K562 (cell line): ENCODE data around the gene ERFL. TPM values are rescaled to one million over a fixed set of nuclear protein-coding genes. Genes with fewer than 3 reads are reported as not detected.
A peak's percentile ranks its signal among the peaks of the same experiment; 100 is the strongest.

ENCODE experiments used
- CBFA2T3 ChIP-seq: fragments of 450-650 bp; IDR thresholded peaks from 2 replicates; pipeline ENCODE4 v1.6.1; 2017
- COPS2 ChIP-seq: fragments of 450-650 bp; conservative IDR thresholded peaks from 2 replicates; pipeline ENCODE4 v1.6.1; 2016; ENCODE audit warnings: mild to moderate bottlenecking, moderate library complexity
- GTF2A2 ChIP-seq: IDR thresholded peaks from 2 replicates; pipeline ENCODE4 v1.6.1; 2016; ENCODE audit warnings: mild to moderate bottlenecking, missing genetic modification characterization, missing compliant biosample characterization
- HDGF ChIP-seq: fragments of 450-650 bp; IDR thresholded peaks from 2 replicates; pipeline ENCODE4 v1.6.1; 2016
- MEF2A ChIP-seq: IDR thresholded peaks from 2 replicates; pipeline ENCODE4 v1.6.1; 2011; ENCODE audit warnings: low read depth, mild to moderate bottlenecking, low read length, moderate library complexity; ENCODE audit not compliant: control insufficient read depth
- ZBTB7A ChIP-seq: IDR thresholded peaks from 2 replicates; pipeline ENCODE4 v1.6.1; 2011; ENCODE audit warnings: low read depth, mild to moderate bottlenecking, low read length, moderate library complexity, borderline replicate concordance; ENCODE audit not compliant: control insufficient read depth
- ZEB2 ChIP-seq: fragments of 450-650 bp; IDR thresholded peaks from 2 replicates; pipeline ENCODE4 v1.6.1; 2016
- ZNF140 ChIP-seq: fragments of 250-450 bp; sonication (Bioruptor Pico); IDR thresholded peaks from 2 replicates; pipeline ENCODE4 v1.8.0; 2021; ENCODE audit warnings: moderate library complexity, mild to moderate bottlenecking, inconsistent platforms
- ZNF24 ChIP-seq: fragments of 450-650 bp; IDR thresholded peaks from 2 replicates; pipeline ENCODE4 v1.6.1; 2016
- ZNF445 ChIP-seq: fragments of 250-450 bp; sonication (Bioruptor Pico); IDR thresholded peaks from 2 replicates; pipeline ENCODE4 v1.4.0; 2020; ENCODE audit warnings: low read depth, mild to moderate bottlenecking, moderate library complexity
- ZSCAN29 ChIP-seq: fragments of 450-650 bp; IDR thresholded peaks from 2 replicates; pipeline ENCODE4 v1.6.1; 2017
- polyA plus RNA-seq, 8 experiments: library from polyadenylated mRNA; depleted of rRNA in 4 of 8; stranded (reverse) in 5 of 8; unstranded in 3 of 8; fragments of >200 nt; fragmentation: Nextera tagmentation in 2 of 8; fragmentation: Illumina TruSeq in 1 of 8; extraction: Ambion mirVana in 2 of 8; extraction: Trizol in 1 of 8; gene quantifications; 2 replicates each; pipeline versions ENCODE4 v1.2.1 to v1.2.3, GENCODE V29; 2011 to 2014; ENCODE audit warnings: inconsistent platforms in 1 of 8, missing spikeins in 1 of 8
- total RNA-seq, 7 experiments: library from RNA; depleted of rRNA in 6 of 7; stranded (reverse); fragments of >200 nt in 6 of 7; fragmentation: Illumina TruSeq in 2 of 7; extraction: Trizol in 2 of 7; gene quantifications; 2 replicates each; pipeline versions ENCODE4 v1.2.1 to v1.2.3, GENCODE V29; 2011 to 2021; ENCODE audit warnings: low replicate concordance in 1 of 7
- TF ChIP-seq, protein P1 (sequence below), 2 experiments: fragments of 450-650 bp; IDR thresholded peaks; 2 replicates each; pipeline ENCODE4 v1.6.1; 2016; ENCODE audit warnings: mild to moderate bottlenecking in 2 of 2, borderline replicate concordance in 1 of 2, low read depth in 1 of 2, moderate library complexity in 1 of 2
- TF ChIP-seq, protein P2 (sequence below): fragments of 250-450 bp; sonication (Bioruptor Pico); IDR thresholded peaks from 2 replicates; pipeline ENCODE4 v1.5.0; 2021; ENCODE audit warnings: mild to moderate bottlenecking, moderate library complexity
- TF ChIP-seq, protein P3 (sequence below): fragments of 450-650 bp; IDR thresholded peaks from 2 replicates; pipeline ENCODE4 v1.6.1; 2016; ENCODE audit warnings: missing biosample characterization, missing genetic modification characterization
- TF ChIP-seq, protein P4 (sequence below): fragments of 450-650 bp; formaldehyde crosslinking; IDR thresholded peaks from 2 replicates; pipeline ENCODE4 v1.4.0; 2020; ENCODE audit warnings: mild to moderate bottlenecking, moderate library complexity

The ERFL gene
- total and polyA plus RNA-seq, 9 of the 15 experiments (the other 6 are each of a cell fraction or from before 2014, with no cell fraction given) = 0.07 to 0.75 (median 0.32) TPM; not detected in 4

DNA sequence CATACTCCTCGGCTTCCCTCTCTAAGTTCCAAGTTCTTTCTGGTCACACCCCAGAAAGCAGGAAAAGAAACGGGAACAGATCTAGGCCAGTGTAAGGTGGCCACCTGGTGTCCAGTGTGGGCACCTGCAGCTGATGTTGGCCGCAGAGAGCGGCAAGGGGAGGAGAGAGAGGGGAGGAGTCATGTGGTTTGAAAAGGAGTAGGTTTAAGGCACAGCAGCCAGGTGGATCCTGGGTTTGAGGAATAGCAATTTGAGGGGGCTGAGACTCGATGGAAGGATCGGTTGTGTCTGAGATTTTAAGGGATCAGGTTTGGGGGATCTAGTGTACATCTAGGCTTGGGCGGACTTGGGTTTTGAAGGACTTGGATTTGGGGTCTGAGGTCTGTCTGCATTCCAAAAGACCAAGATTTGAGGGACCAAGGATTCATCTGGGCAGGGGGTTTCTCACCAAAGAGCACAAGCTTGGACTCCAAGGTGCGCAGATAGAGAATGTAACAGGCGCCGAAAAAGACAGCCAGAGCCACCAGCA lies 29.7 kb upstream of the ERFL start (continued):
- TF ChIP-seq, protein P1, sequence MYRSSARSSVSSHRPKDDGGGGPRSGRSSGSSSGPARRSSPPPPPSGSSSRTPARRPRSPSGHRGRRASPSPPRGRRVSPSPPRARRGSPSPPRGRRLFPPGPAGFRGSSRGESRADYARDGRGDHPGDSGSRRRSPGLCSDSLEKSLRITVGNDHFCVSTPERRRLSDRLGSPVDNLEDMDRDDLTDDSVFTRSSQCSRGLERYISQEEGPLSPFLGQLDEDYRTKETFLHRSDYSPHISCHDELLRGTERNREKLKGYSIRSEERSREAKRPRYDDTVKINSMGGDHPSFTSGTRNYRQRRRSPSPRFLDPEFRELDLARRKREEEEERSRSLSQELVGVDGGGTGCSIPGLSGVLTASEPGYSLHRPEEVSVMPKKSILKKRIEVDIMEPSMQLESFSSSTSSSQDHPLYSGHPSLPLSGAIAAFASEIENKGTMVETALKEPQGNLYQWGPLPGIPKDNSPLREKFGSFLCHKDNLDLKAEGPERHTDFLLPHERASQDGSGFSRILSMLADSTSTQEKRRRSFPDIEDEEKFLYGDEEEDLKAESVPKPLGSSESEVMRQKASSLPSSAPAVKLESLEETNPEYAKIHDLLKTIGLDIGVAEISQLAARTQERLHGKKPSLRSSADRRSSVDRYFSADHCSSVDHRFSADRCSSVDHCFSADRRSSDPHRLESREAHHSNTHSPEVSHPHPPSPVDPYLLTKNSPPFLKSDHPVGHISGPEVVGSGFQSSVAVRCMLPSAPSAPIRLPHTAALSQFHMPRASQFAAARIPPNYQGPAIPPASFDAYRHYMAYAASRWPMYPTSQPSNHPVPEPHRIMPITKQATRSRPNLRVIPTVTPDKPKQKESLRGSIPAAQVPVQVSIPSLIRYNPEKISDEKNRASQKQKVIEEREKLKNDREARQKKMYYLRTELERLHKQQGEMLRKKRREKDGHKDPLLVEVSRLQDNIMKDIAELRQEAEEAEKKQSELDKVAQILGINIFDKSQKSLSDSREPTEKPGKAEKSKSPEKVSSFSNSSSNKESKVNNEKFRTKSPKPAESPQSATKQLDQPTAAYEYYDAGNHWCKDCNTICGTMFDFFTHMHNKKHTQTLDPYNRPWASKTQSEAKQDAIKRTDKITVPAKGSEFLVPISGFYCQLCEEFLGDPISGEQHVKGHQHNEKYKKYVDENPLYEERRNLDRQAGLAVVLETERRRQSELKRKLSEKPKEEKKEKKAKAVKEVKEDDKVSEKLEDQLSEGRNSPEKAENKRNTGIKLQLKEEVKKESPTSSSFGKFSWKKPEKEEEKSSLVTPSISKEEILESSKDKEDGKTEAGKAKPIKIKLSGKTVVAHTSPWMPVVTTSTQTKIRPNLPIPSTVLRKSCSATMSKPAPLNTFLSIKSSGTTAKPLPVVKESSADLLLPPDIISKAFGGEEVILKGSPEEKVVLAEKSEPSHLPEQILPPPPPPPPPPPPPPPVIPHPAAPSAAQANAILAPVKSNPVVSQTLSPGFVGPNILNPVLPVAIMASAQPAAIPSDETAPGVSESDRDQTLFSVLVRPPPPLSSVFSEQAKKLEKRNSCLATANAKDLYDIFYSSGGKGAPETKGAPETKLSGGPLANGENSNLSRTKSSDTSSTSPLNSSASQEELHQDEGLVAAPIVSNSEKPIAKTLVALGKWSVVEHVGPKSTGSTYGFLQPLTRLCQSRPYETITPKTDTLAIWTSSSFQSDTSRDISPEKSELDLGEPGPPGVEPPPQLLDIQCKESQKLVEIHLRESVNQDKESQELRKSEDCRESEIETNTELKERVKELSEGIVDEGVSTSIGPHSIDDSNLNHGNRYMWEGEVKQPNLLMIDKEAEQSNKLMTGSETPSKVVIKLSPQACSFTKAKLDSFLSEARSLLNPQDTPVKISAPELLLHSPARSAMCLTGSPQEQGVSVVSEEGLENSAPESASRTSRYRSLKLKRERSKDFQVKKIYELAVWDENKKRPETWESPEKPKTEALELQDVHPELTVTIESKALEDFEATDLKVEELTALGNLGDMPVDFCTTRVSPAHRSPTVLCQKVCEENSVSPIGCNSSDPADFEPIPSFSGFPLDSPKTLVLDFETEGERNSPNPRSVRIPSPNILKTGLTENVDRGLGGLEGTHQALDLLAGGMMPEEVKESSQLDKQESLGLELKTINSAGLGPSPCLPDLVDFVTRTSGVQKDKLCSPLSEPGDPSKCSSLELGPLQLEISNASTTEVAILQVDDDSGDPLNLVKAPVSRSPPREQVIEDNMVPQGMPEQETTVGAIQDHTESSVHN (IDR thresholded peaks at IDR 0.05; ENCODE audit: borderline replicate concordance in 1 of 2, low read depth in 1 of 2) = no peak
- TF ChIP-seq, protein P2, sequence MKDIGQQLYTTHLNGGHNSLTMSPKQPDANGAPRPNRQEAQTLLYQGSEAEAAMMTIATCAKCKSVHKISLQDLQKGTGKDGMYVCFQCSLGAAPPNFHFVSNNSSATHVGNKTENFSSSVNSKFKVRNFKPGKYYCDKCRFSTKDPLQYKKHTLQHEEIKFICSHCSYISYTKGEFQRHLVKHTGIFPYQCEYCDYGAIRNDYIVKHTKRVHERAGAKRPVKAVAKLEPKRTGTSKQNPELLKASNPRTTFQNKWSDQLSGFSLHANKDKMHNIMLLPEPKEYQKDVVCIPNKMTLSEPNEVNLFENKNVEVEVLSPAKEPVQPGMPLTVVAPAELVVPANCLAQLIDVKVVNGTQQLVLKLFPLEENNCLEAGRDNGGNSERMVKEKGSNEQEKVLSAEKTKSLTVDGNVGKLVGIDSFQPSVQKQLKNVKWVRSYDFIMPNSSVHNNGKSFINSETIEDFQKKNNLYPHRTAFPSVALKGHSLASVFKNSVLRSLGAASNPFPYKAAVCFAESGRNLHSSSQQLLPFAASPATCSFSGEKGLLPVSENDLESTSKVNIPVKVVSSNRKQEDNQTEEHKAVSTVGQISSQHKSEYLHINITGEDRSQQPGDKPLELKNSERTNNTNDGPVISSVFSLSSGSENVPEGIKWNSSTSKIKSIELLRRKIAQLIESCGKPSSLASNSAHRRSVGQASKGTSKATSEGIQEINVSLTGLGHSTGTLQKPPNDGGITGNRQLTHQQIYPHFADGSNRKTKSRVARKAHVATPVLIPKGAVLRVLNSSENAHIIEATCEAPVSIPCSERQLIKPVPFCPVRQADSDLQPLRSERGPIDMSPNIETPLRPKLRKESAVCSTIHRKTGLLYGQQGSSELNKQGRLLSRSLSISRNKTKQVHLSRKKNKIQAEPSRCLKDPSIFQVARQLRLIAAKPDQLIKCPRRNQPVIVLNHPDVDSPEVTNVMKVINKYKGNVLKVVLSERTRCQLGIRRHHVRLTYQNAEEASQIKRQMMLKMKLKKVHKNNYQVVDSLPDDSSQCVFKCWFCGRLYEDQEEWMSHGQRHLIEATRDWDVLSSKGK (CRISPR knock-in tag) = no peak
- TF ChIP-seq GTF2A2 (tag) = no peak
- TF ChIP-seq ZBTB7A = no peak
- TF ChIP-seq HDGF = peak; percentile 92; the same call in 1 of the 2 replicates
- TF ChIP-seq ZNF140 (CRISPR knock-in tag) = no peak
- TF ChIP-seq, protein P3, sequence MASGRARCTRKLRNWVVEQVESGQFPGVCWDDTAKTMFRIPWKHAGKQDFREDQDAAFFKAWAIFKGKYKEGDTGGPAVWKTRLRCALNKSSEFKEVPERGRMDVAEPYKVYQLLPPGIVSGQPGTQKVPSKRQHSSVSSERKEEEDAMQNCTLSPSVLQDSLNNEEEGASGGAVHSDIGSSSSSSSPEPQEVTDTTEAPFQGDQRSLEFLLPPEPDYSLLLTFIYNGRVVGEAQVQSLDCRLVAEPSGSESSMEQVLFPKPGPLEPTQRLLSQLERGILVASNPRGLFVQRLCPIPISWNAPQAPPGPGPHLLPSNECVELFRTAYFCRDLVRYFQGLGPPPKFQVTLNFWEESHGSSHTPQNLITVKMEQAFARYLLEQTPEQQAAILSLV = no peak
- TF ChIP-seq ZEB2 = peak; percentile 45; the same call in 1 of the 2 replicates
- TF ChIP-seq CBFA2T3 = no peak
- no peak for TF ChIP-seq MEF2A
- TF ChIP-seq ZNF445 = no peak
- no peak for TF ChIP-seq ZSCAN29
- TF ChIP-seq, protein P4, sequence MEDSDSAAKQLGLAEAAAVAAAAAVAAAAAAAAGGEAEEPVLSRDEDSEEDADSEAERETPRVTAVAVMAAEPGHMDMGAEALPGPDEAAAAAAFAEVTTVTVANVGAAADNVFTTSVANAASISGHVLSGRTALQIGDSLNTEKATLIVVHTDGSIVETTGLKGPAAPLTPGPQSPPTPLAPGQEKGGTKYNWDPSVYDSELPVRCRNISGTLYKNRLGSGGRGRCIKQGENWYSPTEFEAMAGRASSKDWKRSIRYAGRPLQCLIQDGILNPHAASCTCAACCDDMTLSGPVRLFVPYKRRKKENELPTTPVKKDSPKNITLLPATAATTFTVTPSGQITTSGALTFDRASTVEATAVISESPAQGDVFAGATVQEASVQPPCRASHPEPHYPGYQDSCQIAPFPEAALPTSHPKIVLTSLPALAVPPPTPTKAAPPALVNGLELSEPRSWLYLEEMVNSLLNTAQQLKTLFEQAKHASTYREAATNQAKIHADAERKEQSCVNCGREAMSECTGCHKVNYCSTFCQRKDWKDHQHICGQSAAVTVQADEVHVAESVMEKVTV = peak; percentile 79
- no peak for TF ChIP-seq ZNF24
- TF ChIP-seq COPS2 = no peak
